Neural cell (in vitro differentiated cells): ENCODE results near the gene PDCD1LG2. TPM values are rescaled to one million over a fixed set of nuclear protein-coding genes. Genes with fewer than 3 reads are reported as not detected.

ENCODE experiments used
- H2AFZ ChIP-seq: fragments of 200-600, 300-800 bp; sonication (generic), shearing (Covaris generic); 2 replicates; pipeline ENCODE4 v1.6.0; 2014; ENCODE audit warnings: low read depth, mild to moderate bottlenecking, antibody characterized with exemption, low read length, moderate library complexity
- H3F3A ChIP-seq: fragments of 200-600 bp; shearing (Covaris generic); 2 replicates; pipeline ENCODE4 v1.6.1; 2016; ENCODE audit warnings: mild to moderate bottlenecking, moderate library complexity, mixed read lengths, antibody characterized with exemption, low read length; ENCODE audit not compliant: insufficient read depth, poor library complexity, severe bottlenecking
- H3K27ac ChIP-seq: fragments of 200-600, 300-800 bp; sonication (generic), shearing (Covaris generic); 2 replicates; pipeline ENCODE4 v1.5.1; 2014; ENCODE audit warnings: mild to moderate bottlenecking, low read length, moderate library complexity
- H3K27me3 ChIP-seq: fragments of 300-800, 200-600 bp; sonication (generic), shearing (Covaris generic); 2 replicates; pipeline ENCODE4 v1.6.0; 2014; ENCODE audit warnings: mild to moderate bottlenecking, low read depth, low read length, moderate library complexity; ENCODE audit not compliant: insufficient read depth
- H3K36me3 ChIP-seq: fragments of 300-800, 200-600 bp; sonication (generic), shearing (Covaris generic); 2 replicates; pipeline ENCODE4 v1.5.1; 2014; ENCODE audit warnings: mild to moderate bottlenecking, antibody characterized with exemption, low read length, moderate library complexity; ENCODE audit not compliant: insufficient read depth
- H3K4me2 ChIP-seq: fragments of 300-800, 200-600 bp; sonication (generic), shearing (Covaris generic); 2 replicates; pipeline ENCODE4 v1.6.0; 2014; ENCODE audit warnings: mild to moderate bottlenecking, low read length
- H3K4me3 ChIP-seq: fragments of 300-800, 200-600 bp; sonication (generic), shearing (Covaris generic); 2 replicates; pipeline ENCODE4 v1.5.1; 2014; ENCODE audit warnings: mild to moderate bottlenecking, low read length, moderate library complexity
- H3K79me2 ChIP-seq: fragments of 200-600 bp; shearing (Covaris generic); replicated peaks from 2 replicates; pipeline ENCODE4 v1.6.0; 2014; ENCODE audit warnings: mild to moderate bottlenecking, low read length, moderate library complexity; ENCODE audit not compliant: insufficient read depth
- H3K9ac ChIP-seq: fragments of 300-800, 200-600 bp; sonication (generic), shearing (Covaris generic); 2 replicates; pipeline ENCODE4 v1.6.1; 2016; ENCODE audit warnings: mild to moderate bottlenecking, low read length, mixed read lengths
- H3K9me2 ChIP-seq: fragments of 200-600 bp; shearing (Covaris generic); 2 replicates; pipeline ENCODE4 v1.6.1; 2016; ENCODE audit warnings: mild to moderate bottlenecking, low read length, mixed read lengths; ENCODE audit not compliant: insufficient read depth
- H3K9me3 ChIP-seq: fragments of 200-600, 300-800 bp; sonication (generic), shearing (Covaris generic); 2 replicates; pipeline ENCODE4 v1.6.1; 2016; ENCODE audit warnings: mild to moderate bottlenecking, mixed run types, low read length, moderate library complexity, mixed read lengths
- H4K20me1 ChIP-seq: fragments of 200-600 bp; shearing (Covaris generic); 2 replicates; pipeline ENCODE4 v1.6.1; 2016; ENCODE audit warnings: mild to moderate bottlenecking, mixed run types; ENCODE audit not compliant: insufficient read depth
- CTCF ChIP-seq: fragments of 450-650 bp; IDR thresholded peaks from 2 replicates; pipeline ENCODE4 v1.5.1; 2014; ENCODE audit warnings: antibody characterized with exemption, mild to moderate bottlenecking, moderate library complexity; ENCODE audit not compliant: poor library complexity, severe bottlenecking
- EP300 ChIP-seq: fragments of 450-650 bp; conservative IDR thresholded peaks from 2 replicates; pipeline ENCODE4 v1.6.1; 2014; ENCODE audit warnings: antibody characterized with exemption, mild to moderate bottlenecking, moderate library complexity; ENCODE audit not compliant: poor library complexity, severe bottlenecking
- EZH2 ChIP-seq: fragments of 200-600, 300-800 bp; shearing (Covaris generic), sonication (generic); IDR thresholded peaks from 2 replicates; pipeline ENCODE4 v1.6.1; 2014; ENCODE audit warnings: antibody characterized with exemption, low read length, borderline replicate concordance, mild to moderate bottlenecking; ENCODE audit not compliant: insufficient read depth, poor library complexity, severe bottlenecking
- MXI1 ChIP-seq: fragments of 450-650 bp; conservative IDR thresholded peaks from 2 replicates; pipeline ENCODE4 v1.6.1; 2014; ENCODE audit warnings: antibody characterized with exemption, mild to moderate bottlenecking; ENCODE audit not compliant: poor library complexity, severe bottlenecking
- POLR2AphosphoS5 ChIP-seq: IDR thresholded peaks from 2 replicates; pipeline ENCODE4 v1.6.1; 2012
- RAD21 ChIP-seq: fragments of 450-650 bp; conservative IDR thresholded peaks from 2 replicates; pipeline ENCODE4 v1.6.1; 2014; ENCODE audit warnings: antibody characterized with exemption, mild to moderate bottlenecking, moderate library complexity
- REST ChIP-seq: IDR thresholded peaks from 2 replicates; pipeline ENCODE4 v1.6.1; 2012; ENCODE audit warnings: borderline replicate concordance
- SMC3 ChIP-seq: fragments of 450-650 bp; conservative IDR thresholded peaks from 2 replicates; pipeline ENCODE4 v1.6.1; 2014; ENCODE audit warnings: antibody characterized with exemption, mild to moderate bottlenecking, moderate library complexity; ENCODE audit not compliant: poor library complexity
- TAF1 ChIP-seq: IDR thresholded peaks from 2 replicates; pipeline ENCODE4 v1.6.1; 2012; ENCODE audit warnings: low read depth
- polyA plus RNA-seq: library from polyadenylated mRNA; depleted of rRNA; stranded (reverse); fragments of >200 nt; gene quantifications from 2 replicates; pipeline ENCODE4 v1.2.3, GENCODE V29; 2014

Gene PDCD1LG2
- polyA plus RNA-seq, 1 donor from 2014 or later: not detected

- TF ChIP-seq POLR2AphosphoS5 (no peak), TAF1 (no peak), MXI1 (no peak), EZH2 (no peak), CTCF (no peak), REST (no peak), RAD21 (no peak), SMC3 (no peak), EP300 (no peak)
- Histone ChIP-seq H3K4me3 (no peak overlapping the region), H3K36me3 (no peaks in the 10 kb centered on the region)
These were observed 27.0 kb upstream of the PDCD1LG2 start for GRCh38 chr9:5483306-5483705.

GRCh38 chr9:5485378-5486085 is 24.8 kb upstream of the PDCD1LG2 start:
- Histone ChIP-seq H3K27me3 (no peaks in the 10 kb centered on the region), H3F3A (no peaks in the 10 kb centered on the region), H3K9ac (no peak overlapping the region), H3K4me2 (no peak overlapping the region), H2AFZ (no peak overlapping the region), H3K4me3 (no peak overlapping the region), H3K9me3 (no peaks in the 10 kb centered on the region), H3K9me2 (no peaks in the 10 kb centered on the region), H3K79me2 (no peaks in the 10 kb centered on the region), H3K27ac (no peak overlapping the region), H3K36me3 (no peaks in the 10 kb centered on the region), H4K20me1 (no peaks in the 10 kb centered on the region)
- TF ChIP-seq EZH2 (no peak), POLR2AphosphoS5 (no peak), REST (no peak), CTCF (no peak), MXI1 (no peak), SMC3 (no peak), EP300 (no peak), TAF1 (no peak), RAD21 (no peak)

More at GRCh38 chr9:5483306-5483705, 27.0 kb upstream of the PDCD1LG2 start:
- no peak overlapping the region for H3K9ac ChIP-seq
- H3K9me2 ChIP-seq: no peaks in the 10 kb centered on the region
- no peaks in the 10 kb centered on the region for H3K27me3 ChIP-seq
- no peak overlapping the region for H3K27ac ChIP-seq
- no peak overlapping the region for H2AFZ ChIP-seq
- no peaks in the 10 kb centered on the region for H3F3A ChIP-seq
- no peaks in the 10 kb centered on the region for H4K20me1 ChIP-seq
- H3K4me2 ChIP-seq: no peak overlapping the region
- H3K9me3 ChIP-seq: no peaks in the 10 kb centered on the region
- no peaks in the 10 kb centered on the region for H3K79me2 ChIP-seq
